HK-2 (cell line): ENCODE measurements around the gene CDKL5.
"Not testable (repeated sequence)": the region's sequence is repeated elsewhere in the genome, so short reads cannot be mapped to it uniquely, and the experiment has no call there.

Experiments
- DNase-seq: peaks from one replicate; pipeline ENCODE4 v3.0.0-alpha.2; 2018; ENCODE audit not compliant: unreplicated experiment

CDKL5 gene

GRCh38 chrX:18425199-18426003, at the start of gene CDKL5:
Gene CDKL5, plus strand, starts transcription at chrX:18425608. Its CDS starts 81,489 bp downstream, at chrX:18507097.
- DNase-seq = peak; percentile 98

- DNase-seq = peak; percentile 25
These were observed 47.6 kb upstream of the CDKL5 start for GRCh38 chrX:18377796-18378195.

- no peak for DNase-seq
These were observed 35.4 kb upstream of the CDKL5 start for GRCh38 chrX:18389966-18390365.

- DNase-seq = peak; percentile 44
These were observed 34.4 kb upstream of the CDKL5 start for GRCh38 chrX:18390941-18391538.

- no peak for DNase-seq
These were observed 30.9 kb upstream of the CDKL5 start for GRCh38 chrX:18394477-18394876.

- DNase-seq = no peak
These were observed 23.6 kb upstream of the CDKL5 start for GRCh38 chrX:18401848-18402213.

GRCh38 chrX:18406531-18407266, 18.7 kb upstream of the CDKL5 start:
- DNase-seq = no peak

- no peak for DNase-seq
These were observed 15.4 kb upstream of the CDKL5 start for GRCh38 chrX:18410038-18410437.

GRCh38 chrX:18415386-18415785, 10.0 kb upstream of the CDKL5 start:
- no peak for DNase-seq

- DNase-seq = no peak
These were observed 3.1 kb upstream of the CDKL5 start for GRCh38 chrX:18422325-18422724.

- DNase-seq = no peak
These were observed 2.5 kb upstream of the CDKL5 start for GRCh38 chrX:18422886-18423285.

- DNase-seq = peak; percentile 45
These were observed 768 bp upstream of the CDKL5 start for GRCh38 chrX:18424482-18425198.

- DNase-seq = peak; percentile 2
These were observed 554 bp downstream of the CDKL5 start for GRCh38 chrX:18426004-18426320.

- DNase-seq = no peak
These were observed 2.6 kb downstream of the CDKL5 start for GRCh38 chrX:18428006-18428405.

- not testable (repeated sequence) for DNase-seq
These were observed 7.9 kb downstream of the CDKL5 start for GRCh38 chrX:18433288-18433687.

GRCh38 chrX:18434896-18435295, 9.5 kb downstream of the CDKL5 start:
- no peak for DNase-seq

- no peak for DNase-seq
These were observed 10.6 kb downstream of the CDKL5 start for GRCh38 chrX:18436017-18436416.

- DNase-seq = no peak
These were observed 15.4 kb downstream of the CDKL5 start for GRCh38 chrX:18440835-18441234.

GRCh38 chrX:18441780-18442367, 16.5 kb downstream of the CDKL5 start:
- no peak for DNase-seq

- DNase-seq = no peak
These were observed 23.0 kb downstream of the CDKL5 start for GRCh38 chrX:18448416-18448815.

GRCh38 chrX:18449236-18449635, 23.8 kb downstream of the CDKL5 start:
- DNase-seq = peak; percentile 57

- no peak for DNase-seq
These were observed 30.0 kb downstream of the CDKL5 start for GRCh38 chrX:18455384-18455783.
